Endothelial cell of umbilical vein (primary cell): Measurements from ENCODE around the gene LRP5. TPM values are rescaled to one million over a fixed set of nuclear protein-coding genes. Genes with fewer than 3 reads are reported as not detected.

Source experiments
- BruUV-seq: library from RNA; stranded (reverse); fragments of 400-500 nt; replicated peaks from 2 replicates; lab custom pipeline; 2021; lab: Mats Ljungman, UMichigan
- CTCF ChIA-PET: fragments of 300-600, 350-600 bp; sonication (Branson Sonifier 250); formaldehyde crosslinking; loops from one replicate; lab custom pipeline; 2021; ENCODE audit warnings: antibody characterized with exemption, inconsistent platforms; lab: Charles Lee
- POLR2A ChIA-PET: fragments of 300-600, 350-600 bp; sonication (Branson Sonifier 250); formaldehyde crosslinking; loops from one replicate; lab custom pipeline; 2021; ENCODE audit warnings: antibody characterized with exemption, inconsistent platforms; lab: Charles Lee
- DNase-seq: peaks from one replicate; pipeline ENCODE4 v3.0.0-alpha.2; 2011; ENCODE audit warnings: low read depth, low spot score
- FAIRE-seq: peaks from 2 replicates; lab custom pipeline; 2011; peaks lifted over from hg19 to GRCh38; lab: Jason Lieb, UNC
- H2AFZ ChIP-seq: 2 replicates; pipeline ENCODE4 v1.6.0; 2012; ENCODE audit warnings: low read depth, low read length, control low read depth, inconsistent platforms
- H3K27ac ChIP-seq: 2 replicates; pipeline ENCODE4 v1.5.1; 2011; ENCODE audit warnings: low read depth, mild to moderate bottlenecking, control low read depth, low read length, moderate library complexity; ENCODE audit not compliant: insufficient read depth
- H3K27me3 ChIP-seq, 2 experiments: 2 replicates each; pipeline versions ENCODE4 v1.6.0 to v1.6.1; 2011; ENCODE audit warnings: low read length in 2 of 2, mixed read lengths in 1 of 2; ENCODE audit not compliant: control insufficient read depth in 2 of 2, insufficient read depth in 2 of 2
- H3K36me3 ChIP-seq, 2 experiments: 2 replicates in 1 of 2; 3 replicates in 1 of 2; pipeline ENCODE4 v1.5.1; 2011; ENCODE audit warnings: low read length in 2 of 2, mild to moderate bottlenecking in 1 of 2, moderate library complexity in 1 of 2; ENCODE audit not compliant: control insufficient read depth in 2 of 2, insufficient read depth in 2 of 2; ENCODE audit errors: extremely low read depth in 1 of 2
- H3K4me1 ChIP-seq: 3 replicates; pipeline ENCODE4 v1.5.1; 2011; ENCODE audit warnings: mild to moderate bottlenecking, low read length; ENCODE audit not compliant: control insufficient read depth, insufficient read depth; ENCODE audit errors: extremely low read depth
- H3K4me2 ChIP-seq: 2 replicates; pipeline ENCODE4 v1.6.1; 2011; ENCODE audit warnings: low read length, control low read depth, mixed read lengths; ENCODE audit not compliant: insufficient read depth
- H3K4me3 ChIP-seq, 3 experiments: fragments of 200-600 bp in 1 of 3; sonication (generic), shearing (Covaris generic) in 1 of 3; replicated peaks in 1 of 3; 2 replicates each; pipeline ENCODE4 v1.5.1; 2011 to 2016; ENCODE audit warnings: control low read depth in 3 of 3, low read length in 3 of 3, mild to moderate bottlenecking in 2 of 3, inconsistent platforms in 1 of 3, low read depth in 1 of 3, moderate library complexity in 1 of 3; ENCODE audit not compliant: insufficient read depth in 1 of 3
- H3K79me2 ChIP-seq: 2 replicates; pipeline ENCODE4 v1.6.0; 2012; ENCODE audit warnings: low read length, inconsistent platforms; ENCODE audit not compliant: control insufficient read depth, insufficient read depth
- H3K9ac ChIP-seq: replicated peaks from 2 replicates; pipeline ENCODE3; 2011; ENCODE audit warnings: low read length, control low read depth; ENCODE audit not compliant: insufficient read depth; ENCODE audit errors: extremely low read depth
- H3K9me1 ChIP-seq: replicated peaks from 3 replicates; pipeline ENCODE4 v1.6.0; 2011; ENCODE audit warnings: mild to moderate bottlenecking, low read length; ENCODE audit not compliant: control insufficient read depth, insufficient read depth; ENCODE audit errors: extremely low read depth
- H3K9me3 ChIP-seq: replicated peaks from 2 replicates; pipeline ENCODE4 v1.5.1; 2012; ENCODE audit warnings: low read length, inconsistent platforms; ENCODE audit not compliant: control insufficient read depth, insufficient read depth
- H4K20me1 ChIP-seq: replicated peaks from 2 replicates; pipeline ENCODE3; 2011; ENCODE audit warnings: mild to moderate bottlenecking, low read length; ENCODE audit not compliant: control insufficient read depth, insufficient read depth; ENCODE audit errors: extremely low read depth
- CTCF ChIP-seq, 2 donors: IDR thresholded peaks; 1 replicate in 1 of 2; 2 replicates in 1 of 2; pipeline ENCODE4 v1.5.1; 2011; ENCODE audit warnings: low read length in 2 of 2, mild to moderate bottlenecking in 2 of 2, moderate library complexity in 2 of 2, control low read depth in 1 of 2, inconsistent platforms in 1 of 2, low read depth in 1 of 2; ENCODE audit not compliant: insufficient read depth in 1 of 2; ENCODE audit errors: extremely low read depth in 1 of 2
- EZH2 ChIP-seq: IDR thresholded peaks from 2 replicates; pipeline ENCODE4 v1.6.1; 2012; ENCODE audit warnings: borderline replicate concordance, low read depth, mild to moderate bottlenecking, moderate library complexity, low read length, inconsistent platforms; ENCODE audit not compliant: severe bottlenecking
- FOS ChIP-seq: IDR thresholded peaks from 2 replicates; pipeline ENCODE4 v1.6.1; 2011; ENCODE audit warnings: mild to moderate bottlenecking, low read length, moderate library complexity, borderline replicate concordance; ENCODE audit not compliant: insufficient read depth
- GATA2 ChIP-seq: IDR thresholded peaks from 2 replicates; pipeline ENCODE4 v1.7.0; 2011; ENCODE audit warnings: low read depth, mild to moderate bottlenecking, moderate library complexity, mixed read lengths, low read length; ENCODE audit not compliant: insufficient read length, insufficient read depth
- JUN ChIP-seq: IDR thresholded peaks from 2 replicates; pipeline ENCODE4 v1.6.1; 2011; ENCODE audit warnings: borderline replicate concordance, low read depth; ENCODE audit not compliant: insufficient read length, insufficient read depth
- MAX ChIP-seq: IDR thresholded peaks from 2 replicates; pipeline ENCODE4 v1.6.1; 2011; ENCODE audit not compliant: insufficient read depth, insufficient read length
- MYC ChIP-seq: IDR thresholded peaks from one replicate; pipeline ENCODE4 v1.6.1; 2011; ENCODE audit warnings: mild to moderate bottlenecking, low read depth, low read length
- POLR2A ChIP-seq: IDR thresholded peaks from 2 replicates; pipeline ENCODE4 v1.6.1; 2012; ENCODE audit warnings: low read depth, mild to moderate bottlenecking, control low read depth, low read length
- POLR2AphosphoS5 ChIP-seq: IDR thresholded peaks from 2 replicates; pipeline ENCODE4 v1.6.1; 2012; ENCODE audit warnings: low read depth, mild to moderate bottlenecking, control low read depth, low read length, moderate library complexity; ENCODE audit not compliant: insufficient read depth
- dilution Hi-C: fragments of 300-500 bp; cut with MboI; formaldehyde crosslinking; loops from one replicate; pipeline ENCODE4 v1.15.0; 2019; ENCODE audit warnings: low sequenced_read_pairs; ENCODE audit not compliant: extremely low pct_ligation_motif_present
- intact Hi-C: fragments of 100-400 bp; cut with micrococcal nuclease; formaldehyde crosslinking; loops from one replicate; pipeline ENCODE4 v1.10.0; 2022
- polyA plus RNA-seq, 4 experiments: library from polyadenylated mRNA; depleted of rRNA in 3 of 4; stranded (reverse) in 3 of 4; unstranded in 1 of 4; fragments of >200 nt; gene quantifications; 2 replicates each; pipeline versions ENCODE4 v1.2.1 to v1.2.3, GENCODE V29; 2011 to 2012; ENCODE audit warnings: missing spikeins in 1 of 4
- total RNA-seq: library from RNA; stranded (reverse); gene quantifications from 2 replicates; pipeline ENCODE4 v1.2.3, GENCODE V29; 2021

The LRP5 gene
- total and polyA plus RNA-seq, 2 donors (not counting 3 experiments of a cell fraction or from before 2014, with no cell fraction given), result 35.1 to 51.8 TPM

GRCh38 chr11:68342459-68343158, 30.2 kb downstream of the LRP5 start:
- TF ChIP-seq CTCF (IDR thresholded peaks at IDR 0.05; ENCODE audit: extremely low read depth in 1 of 2, insufficient read depth in 1 of 2, low read depth in 1 of 2, low read length in 2 of 2) (no peak), EZH2 (no peak), MYC (no peak), JUN (no peak), FOS (no peak), GATA2 (no peak), POLR2A (no peak), MAX (no peak), POLR2AphosphoS5 (no peak)
- Histone ChIP-seq H4K20me1 (no peaks in the 10 kb centered on the region), H3K4me3 (no peak overlapping the region), H2AFZ (no peak overlapping the region), H3K9ac (no peak overlapping the region), H3K79me2 (peaks cover 6% of the 10 kb centered on the region), H3K4me2 (no peak overlapping the region), H3K27ac (no peak overlapping the region), H3K36me3 (no peaks in the 10 kb centered on the region), H3K9me1 (no peaks in the 10 kb centered on the region), H3K4me1 (no peaks in the 10 kb centered on the region), H3K9me3 (no peaks in the 10 kb centered on the region), H3K27me3 (no peaks in the 10 kb centered on the region)
- DNase-seq (no peak), FAIRE-seq (no peak)
- intact Hi-C loops (no loop called here), dilution Hi-C loops (no loop called here)
- CTCF ChIA-PET, result interaction anchor here (0.8 to 1.5 kb wide), 3 partner anchors 10 to 40 kb away, joined by 3 read pairs; no protein-coding TSS in a partner anchor
- BruUV-seq, result no TSS peak
- POLR2A ChIA-PET, result interaction anchor here (0.5 kb wide), 1 partner anchor 37 kb away, joined by 3 read pairs; no protein-coding TSS in a partner anchor
